GM10266 (cell line): Measurements from ENCODE around the gene MGLL.
A peak's percentile ranks its signal among the peaks of the same experiment; 100 is the strongest.

Experiments used
- DNase-seq: peaks from one replicate; pipeline ENCODE4 v3.0.0; 2012; ENCODE audit errors: extremely low spot score
- CTCF ChIP-seq: IDR thresholded peaks from 2 replicates; pipeline ENCODE4 v1.5.1; 2012; ENCODE audit warnings: mild to moderate bottlenecking, low read depth; ENCODE audit not compliant: control insufficient read depth, insufficient read depth; ENCODE audit errors: missing control alignments

MGLL gene

GRCh38 chr3:127750226-127751031 lies 71.9 kb downstream of the MGLL start:
- no peak for TF ChIP-seq CTCF
- DNase-seq, result peak; percentile 38

- DNase-seq, result peak; percentile 47
- TF ChIP-seq CTCF, result peak; percentile 48
Observed at GRCh38 chr3:127749787-127750225, 72.5 kb downstream of the MGLL start.

GRCh38 chr3:127749361-127749760 lies 73.0 kb downstream of the MGLL start:
- no peak for DNase-seq
- TF ChIP-seq CTCF, result no peak

- DNase-seq, result no peak
- TF ChIP-seq CTCF, result no peak
Observed at GRCh38 chr3:127748754-127749327, 73.5 kb downstream of the MGLL start.

- DNase-seq, result no peak
- no peak for TF ChIP-seq CTCF
Observed at GRCh38 chr3:127747751-127748521, 74.4 kb downstream of the MGLL start.

- DNase-seq, result no peak
- no peak for TF ChIP-seq CTCF
Observed at GRCh38 chr3:127747066-127747465, 75.2 kb downstream of the MGLL start.
